NCI-H524 treated with DMSO at 0.1 percent for 48 hours (cell line): ENCODE measurements around the gene STXBP5.
"Not testable (repeated sequence)": the region's sequence is repeated elsewhere in the genome, so short reads cannot be mapped to it uniquely, and the experiment has no call there.

Source experiments
- DNase-seq: peaks from one replicate; lab custom pipeline; 2025; lab: John Stamatoyannopoulos, UW

STXBP5 gene

GRCh38 chr6:147246853-147247635 is 42.8 kb downstream of the STXBP5 start:
- no peak for DNase-seq

- DNase-seq = no peak
Observed at GRCh38 chr6:147248859-147249258, 44.6 kb downstream of the STXBP5 start.

DNA sequence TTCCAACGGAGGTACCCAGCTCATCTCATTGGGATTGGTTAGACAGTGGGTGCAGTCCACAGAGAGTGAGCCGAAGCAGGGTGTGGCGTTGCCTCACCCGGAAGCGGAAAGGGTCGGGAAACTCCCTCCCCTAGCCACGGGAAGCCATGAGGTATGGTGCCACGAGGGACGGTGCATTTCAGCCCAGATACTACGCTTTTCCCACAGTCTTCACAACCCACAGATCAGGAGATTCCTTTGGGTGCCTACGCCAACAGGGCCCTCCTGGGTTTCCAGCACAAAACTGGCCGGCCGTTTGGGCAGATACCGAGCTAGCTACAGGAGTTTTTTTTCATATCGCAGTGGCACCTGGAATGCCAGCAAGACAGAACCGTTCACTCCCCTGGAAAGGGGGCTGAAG is 46.9 kb downstream of the STXBP5 start:
- no peak for DNase-seq

DNA sequence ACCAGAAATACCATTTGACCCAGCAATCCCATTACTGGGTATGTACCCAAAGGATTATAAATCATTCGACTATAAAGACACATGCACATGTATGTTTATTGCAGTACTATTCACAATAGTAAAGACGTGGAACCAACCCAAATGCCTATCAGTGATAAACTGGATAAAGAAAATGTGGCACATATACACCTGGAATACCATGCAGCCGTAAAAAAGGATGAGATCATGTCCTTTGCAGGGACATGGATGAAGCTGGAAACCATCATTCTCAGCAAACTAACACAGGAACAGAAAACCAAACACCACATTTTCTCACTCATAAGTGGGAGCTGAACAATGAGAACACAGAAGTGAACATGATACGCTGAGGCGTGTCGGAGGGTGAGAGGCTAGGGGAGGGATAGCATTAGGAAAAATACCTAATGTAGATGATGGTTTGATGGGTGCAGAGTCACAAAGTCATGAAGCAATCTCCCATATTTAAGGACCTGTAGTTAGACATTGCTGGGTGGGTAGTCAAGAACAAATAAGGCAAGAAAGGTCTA is 50.8 kb downstream of the STXBP5 start:
- not testable (repeated sequence) for DNase-seq

GRCh38 chr6:147255948-147256674 is 51.9 kb downstream of the STXBP5 start:
- DNase-seq = no peak

- no peak for DNase-seq
Observed at GRCh38 chr6:147257760-147258159, 53.5 kb downstream of the STXBP5 start.

- no peak for DNase-seq
Observed at GRCh38 chr6:147260091-147260490, 55.9 kb downstream of the STXBP5 start.

- DNase-seq = no peak
Observed at GRCh38 chr6:147262946-147263345, 58.7 kb downstream of the STXBP5 start.

DNA sequence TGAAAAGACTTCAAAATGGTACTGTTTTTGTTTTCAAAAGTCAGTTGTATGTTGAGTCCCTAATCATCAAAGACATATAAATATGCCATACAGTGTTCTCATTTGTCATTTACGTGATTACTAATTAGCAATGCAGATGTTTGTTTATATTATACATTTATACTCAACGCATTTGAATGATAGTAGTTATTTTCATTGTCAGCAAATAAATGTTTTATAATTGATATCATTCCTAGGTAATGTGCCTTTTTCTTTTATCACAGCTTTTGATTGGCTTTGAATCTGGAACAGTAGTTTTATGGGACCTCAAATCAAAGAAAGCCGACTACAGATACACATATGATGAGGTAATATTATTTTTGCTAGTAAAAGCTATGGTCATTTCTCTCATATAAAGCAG is 62.6 kb downstream of the STXBP5 start:
- DNase-seq = no peak

DNA sequence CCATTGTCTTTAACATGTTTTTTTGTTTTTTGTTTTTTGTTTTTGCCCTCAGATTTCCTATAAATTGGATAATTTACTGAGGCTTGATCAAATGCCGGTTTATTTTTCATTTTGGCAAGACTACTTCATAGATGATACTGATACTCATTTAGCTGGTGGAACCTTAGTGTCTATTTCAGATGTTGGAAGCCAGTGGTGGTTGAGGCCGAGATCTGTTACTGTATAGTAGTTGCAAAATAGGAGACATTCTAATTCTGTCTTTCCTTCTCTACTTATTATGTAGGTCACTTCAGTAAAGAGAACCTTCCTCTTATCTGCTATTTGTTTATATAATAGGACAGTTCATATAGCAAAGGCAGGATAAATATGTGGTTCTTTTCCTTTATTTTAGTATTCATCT is 63.4 kb downstream of the STXBP5 start:
- no peak for DNase-seq

- no peak for DNase-seq
Observed at GRCh38 chr6:147268254-147268653, 64.0 kb downstream of the STXBP5 start.

DNA sequence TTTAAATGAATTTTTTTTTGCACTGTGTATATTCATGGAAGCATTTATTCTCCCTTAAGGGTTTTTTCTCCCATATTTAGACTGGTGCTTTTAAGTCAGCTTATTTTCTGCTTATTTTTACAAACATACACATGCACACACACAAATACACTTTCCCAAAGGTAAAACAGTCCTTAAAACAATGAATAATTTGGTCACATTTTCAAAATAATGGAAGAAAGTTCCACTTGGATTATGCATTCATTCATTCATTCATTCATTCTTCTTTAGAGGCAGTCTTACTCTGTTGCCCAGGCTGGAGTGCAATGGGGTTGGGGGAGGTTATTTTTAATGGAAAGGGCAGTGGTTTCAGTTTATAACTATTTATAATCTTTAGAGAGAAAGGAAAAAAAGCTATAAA is 69.8 kb downstream of the STXBP5 start:
- no peak for DNase-seq

DNA sequence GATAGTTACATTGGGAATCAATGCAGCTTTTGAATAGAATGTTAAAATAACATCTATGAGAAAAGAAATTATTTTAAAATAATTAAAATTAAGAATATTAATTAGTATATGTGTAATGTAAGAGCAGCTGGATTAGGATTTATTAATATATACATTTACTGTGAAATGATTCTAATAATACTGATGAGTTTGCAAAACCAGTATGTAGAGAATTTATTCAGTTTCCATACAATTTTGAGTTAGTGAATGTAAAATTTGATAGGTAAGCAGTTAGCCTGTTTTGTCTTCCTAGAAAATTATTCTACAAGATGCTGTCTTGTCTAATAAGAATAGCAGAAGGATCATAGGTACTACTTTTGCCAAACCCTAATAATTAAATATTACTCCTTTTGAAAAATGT is 70.6 kb downstream of the STXBP5 start:
- DNase-seq = no peak

DNA sequence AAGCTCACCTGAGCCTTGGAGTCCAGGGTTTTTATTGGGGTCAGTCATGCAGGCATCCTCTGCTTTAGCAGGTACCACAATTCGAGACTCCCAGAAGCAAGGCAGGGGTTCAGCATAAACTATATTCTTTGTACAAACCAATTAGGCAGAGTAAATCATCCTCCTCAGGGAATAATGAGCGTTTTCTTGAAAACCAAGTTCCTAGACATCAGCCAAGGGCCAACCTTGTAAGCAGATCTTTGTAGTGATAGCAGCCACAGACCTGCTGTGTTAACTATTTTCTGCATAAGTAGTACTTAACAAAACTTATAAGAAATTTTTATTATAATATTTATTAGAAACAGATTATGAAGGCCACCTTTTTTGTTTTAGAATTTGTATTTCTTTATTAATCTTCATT is 74.7 kb downstream of the STXBP5 start:
- DNase-seq = no peak

- DNase-seq = no peak
Observed at GRCh38 chr6:147279427-147279826, 75.2 kb downstream of the STXBP5 start.

- DNase-seq = no peak
Observed at GRCh38 chr6:147281895-147282565, 77.8 kb downstream of the STXBP5 start.

DNA sequence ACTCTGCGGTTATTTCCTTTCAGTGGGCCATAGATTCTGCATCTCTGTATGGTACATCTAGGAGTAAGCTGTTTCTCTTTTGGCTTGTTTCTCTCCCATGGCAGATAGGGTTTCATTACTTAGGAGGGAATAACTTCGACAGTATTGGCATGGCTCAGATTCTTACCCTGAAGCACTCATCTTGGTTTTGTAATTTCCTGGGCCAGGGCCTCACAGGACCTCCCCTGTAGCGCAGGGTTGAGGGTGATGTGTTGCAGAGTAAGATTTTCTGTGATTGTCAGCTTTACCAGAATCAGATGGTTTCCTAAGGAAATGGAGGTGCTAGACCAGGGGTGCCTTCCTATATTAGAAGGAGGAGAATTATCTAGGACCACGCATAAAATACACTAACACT is 78.3 kb downstream of the STXBP5 start:
- no peak for DNase-seq

DNA sequence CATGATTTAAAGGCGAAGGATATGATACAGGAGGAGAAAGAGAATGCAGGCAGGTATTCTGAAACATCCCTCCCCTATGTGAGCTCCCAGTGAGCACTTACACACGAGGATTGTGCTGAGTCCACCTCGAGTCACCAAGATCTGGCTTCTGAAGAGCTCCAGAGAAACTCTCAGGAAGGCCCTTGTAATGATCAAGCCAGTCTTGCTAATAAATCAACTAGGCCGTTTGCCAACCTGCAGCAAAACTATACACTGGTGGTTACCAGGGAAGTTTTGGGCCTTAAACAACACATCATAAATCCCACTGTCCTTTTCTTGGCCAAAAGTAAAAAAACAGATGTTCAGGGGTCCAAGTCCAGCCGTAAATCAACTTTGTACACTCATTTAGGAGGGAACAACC is 79.2 kb downstream of the STXBP5 start:
- DNase-seq = no peak

- no peak for DNase-seq
Observed at GRCh38 chr6:147285087-147285855, 81.1 kb downstream of the STXBP5 start.

DNA sequence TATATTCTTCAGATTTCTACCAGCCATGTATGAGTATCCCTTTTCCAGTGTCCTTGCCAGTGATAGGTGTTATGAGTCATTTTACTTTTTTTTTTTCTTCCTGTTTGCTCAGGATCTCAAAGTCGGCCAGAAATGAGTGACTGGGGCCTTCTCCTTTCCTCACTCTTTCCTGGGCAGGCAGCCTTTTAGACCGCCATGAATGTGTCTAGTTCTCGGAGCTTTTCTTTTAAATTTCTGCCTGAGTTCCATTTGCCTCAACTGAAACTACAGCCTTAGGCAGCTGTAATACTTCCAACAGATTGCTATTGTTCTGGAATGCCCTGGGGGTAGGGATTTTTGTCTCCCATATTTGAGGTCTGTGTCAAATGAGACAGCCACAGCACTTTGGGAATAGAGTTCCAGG is 83.7 kb downstream of the STXBP5 start:
- no peak for DNase-seq

DNA sequence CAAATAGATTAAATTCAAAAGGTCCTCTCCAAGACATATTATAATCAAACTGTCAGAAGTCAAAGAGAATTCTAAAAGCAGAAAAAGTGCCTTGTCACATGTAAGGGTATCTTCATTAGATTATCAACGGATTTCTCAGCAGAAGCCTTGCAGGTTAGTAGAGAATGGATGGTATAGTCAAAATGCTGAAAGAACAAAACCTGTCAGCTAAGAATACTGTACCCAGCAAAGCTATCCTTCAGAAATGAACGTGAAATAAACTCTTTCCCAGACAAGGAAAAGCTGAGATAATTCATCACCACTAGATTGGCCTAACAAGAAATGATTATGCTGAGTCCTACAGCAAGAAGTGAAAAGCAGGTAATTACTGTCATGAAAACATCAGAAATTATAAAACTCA is 92.9 kb downstream of the STXBP5 start:
- no peak for DNase-seq
